ENCODE measurements around the gene PROX1. TPM values are rescaled to one million over a fixed set of nuclear protein-coding genes. Genes with fewer than 3 reads are reported as not detected.

The PROX1 gene
- total and polyA plus RNA-seq, 9 of the 15 experiments (the other 6 are each of a cell fraction or from before 2014, with no cell fraction given), result 0.14 to 0.22 TPM; not detected in 7

DNA sequence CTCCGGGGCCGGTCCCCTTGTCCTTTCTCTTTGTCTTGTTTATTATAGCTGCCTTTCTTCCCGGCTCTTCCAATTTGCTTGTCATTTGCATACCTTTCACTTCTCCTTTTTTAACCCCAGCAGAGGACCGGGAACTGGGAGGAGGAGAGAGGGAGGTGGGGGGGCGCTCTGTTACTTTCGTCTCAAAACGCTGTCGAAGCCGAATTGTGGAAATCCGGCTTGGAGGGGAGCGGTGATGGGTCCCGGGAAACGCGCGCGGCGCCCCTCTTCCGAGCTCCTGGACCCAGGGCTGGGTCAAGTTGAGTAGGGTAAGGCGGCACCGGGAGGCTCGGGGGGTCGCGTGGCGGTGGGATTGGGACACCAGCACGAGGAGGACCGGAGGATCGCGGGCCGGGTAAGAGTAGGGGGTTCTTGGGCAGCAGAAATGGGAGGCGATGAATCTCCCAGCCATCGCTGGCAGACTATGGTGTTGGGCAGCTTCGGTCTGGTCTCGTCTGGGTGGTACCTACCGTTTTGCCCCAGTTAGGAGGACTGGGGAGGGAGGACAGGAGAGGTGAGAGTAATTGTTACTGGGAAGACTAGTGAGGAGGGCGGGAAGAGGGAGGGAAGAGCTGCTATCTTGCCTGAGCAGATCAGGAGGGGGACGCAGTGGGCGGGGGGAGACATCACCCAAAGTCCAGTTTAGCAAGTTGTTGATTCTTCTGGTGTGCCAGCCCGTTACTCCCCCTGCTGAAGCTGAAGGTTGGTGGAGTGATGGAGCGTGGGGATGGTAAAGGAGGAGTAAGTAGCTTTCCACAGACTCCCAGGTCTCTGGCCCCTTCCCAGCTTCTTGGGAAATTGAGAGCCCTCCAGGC lies 1.5 kb downstream of the PROX1 start:
- Histone ChIP-seq H3K9ac (ENCODE audit: insufficient read depth in 1 of 2, low read depth in 2 of 2, low read length in 2 of 2) (peak overlapping the region in 1 of 2 experiments; percentile 19; a peak in 1 of 4 replicates), H3K9me1 (ENCODE audit: control insufficient read depth, insufficient read depth, low read length) (no peaks in the 10 kb centered on the region), H3K4me3 (no peak overlapping the region), H3K27ac (ENCODE audit: extremely low read depth, low read depth, low read length) (no peak overlapping the region), H3K9me3 (replicated peaks; ENCODE audit: control insufficient read depth, insufficient read depth, low read depth, low read length) (no peaks in the 10 kb centered on the region), H3K4me2 (ENCODE audit: insufficient read depth, low read length) (peak overlapping the region; percentile 3; the same call in 1 of the 2 replicates), H3K27me3 (ENCODE audit: control insufficient read depth in 2 of 2, insufficient read depth in 2 of 2, low read length in 2 of 2) (peaks cover 40 to 54% of the 10 kb centered on the region in 2 experiments), H4K20me1 (replicated peaks; ENCODE audit: control insufficient read depth, insufficient read depth, low read length) (peaks cover 5% of the 10 kb centered on the region), H3K79me2 (ENCODE audit: control insufficient read depth, insufficient read depth, low read length) (no peaks in the 10 kb centered on the region), H3K4me1 (replicated peaks in 1 of 2; ENCODE audit: control insufficient read depth in 2 of 2, insufficient read depth in 2 of 2, low read length in 2 of 2) (peaks cover 0 to 12% of the 10 kb centered on the region in 2 experiments; a peak in 2 of 5 replicates), H3K36me3 (ENCODE audit: control insufficient read depth, insufficient read depth, low read length) (no peaks in the 10 kb centered on the region), H2AFZ (ENCODE audit: low read depth, low read length) (no peak overlapping the region)
- no peak for TF ChIP-seq BRD4 (IDR thresholded peaks at IDR 0.05)
- TF ChIP-seq ETV1 (tag; conservative IDR thresholded peaks at IDR 0.05; ENCODE audit: low read depth), result no peak
- TF ChIP-seq ZNF561 (CRISPR knock-in tag; conservative IDR thresholded peaks at IDR 0.05), result no peak
- TF ChIP-seq ZNF57 (CRISPR knock-in tag; IDR thresholded peaks at IDR 0.05), result no peak
- no peak for TF ChIP-seq XRCC5 (IDR thresholded peaks at IDR 0.05; ENCODE audit: low read depth, low read length)
- no peak for TF ChIP-seq FOXA1 (IDR thresholded peaks at IDR 0.05; ENCODE audit: borderline replicate concordance)
- TF ChIP-seq SPI1 (IDR thresholded peaks at IDR 0.05; ENCODE audit: borderline replicate concordance, low read depth, low read length), result peak; percentile 82; the same call in 1 of the 2 replicates
- TF ChIP-seq, protein P1, sequence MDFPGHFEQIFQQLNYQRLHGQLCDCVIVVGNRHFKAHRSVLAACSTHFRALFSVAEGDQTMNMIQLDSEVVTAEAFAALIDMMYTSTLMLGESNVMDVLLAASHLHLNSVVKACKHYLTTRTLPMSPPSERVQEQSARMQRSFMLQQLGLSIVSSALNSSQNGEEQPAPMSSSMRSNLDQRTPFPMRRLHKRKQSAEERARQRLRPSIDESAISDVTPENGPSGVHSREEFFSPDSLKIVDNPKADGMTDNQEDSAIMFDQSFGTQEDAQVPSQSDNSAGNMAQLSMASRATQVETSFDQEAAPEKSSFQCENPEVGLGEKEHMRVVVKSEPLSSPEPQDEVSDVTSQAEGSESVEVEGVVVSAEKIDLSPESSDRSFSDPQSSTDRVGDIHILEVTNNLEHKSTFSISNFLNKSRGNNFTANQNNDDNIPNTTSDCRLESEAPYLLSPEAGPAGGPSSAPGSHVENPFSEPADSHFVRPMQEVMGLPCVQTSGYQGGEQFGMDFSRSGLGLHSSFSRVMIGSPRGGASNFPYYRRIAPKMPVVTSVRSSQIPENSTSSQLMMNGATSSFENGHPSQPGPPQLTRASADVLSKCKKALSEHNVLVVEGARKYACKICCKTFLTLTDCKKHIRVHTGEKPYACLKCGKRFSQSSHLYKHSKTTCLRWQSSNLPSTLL (IDR thresholded peaks at IDR 0.05), result no peak
- no peak for TF ChIP-seq CEBPZ (IDR thresholded peaks at IDR 0.05; ENCODE audit: borderline replicate concordance, low read depth, low read length)
- TF ChIP-seq, protein P2, sequence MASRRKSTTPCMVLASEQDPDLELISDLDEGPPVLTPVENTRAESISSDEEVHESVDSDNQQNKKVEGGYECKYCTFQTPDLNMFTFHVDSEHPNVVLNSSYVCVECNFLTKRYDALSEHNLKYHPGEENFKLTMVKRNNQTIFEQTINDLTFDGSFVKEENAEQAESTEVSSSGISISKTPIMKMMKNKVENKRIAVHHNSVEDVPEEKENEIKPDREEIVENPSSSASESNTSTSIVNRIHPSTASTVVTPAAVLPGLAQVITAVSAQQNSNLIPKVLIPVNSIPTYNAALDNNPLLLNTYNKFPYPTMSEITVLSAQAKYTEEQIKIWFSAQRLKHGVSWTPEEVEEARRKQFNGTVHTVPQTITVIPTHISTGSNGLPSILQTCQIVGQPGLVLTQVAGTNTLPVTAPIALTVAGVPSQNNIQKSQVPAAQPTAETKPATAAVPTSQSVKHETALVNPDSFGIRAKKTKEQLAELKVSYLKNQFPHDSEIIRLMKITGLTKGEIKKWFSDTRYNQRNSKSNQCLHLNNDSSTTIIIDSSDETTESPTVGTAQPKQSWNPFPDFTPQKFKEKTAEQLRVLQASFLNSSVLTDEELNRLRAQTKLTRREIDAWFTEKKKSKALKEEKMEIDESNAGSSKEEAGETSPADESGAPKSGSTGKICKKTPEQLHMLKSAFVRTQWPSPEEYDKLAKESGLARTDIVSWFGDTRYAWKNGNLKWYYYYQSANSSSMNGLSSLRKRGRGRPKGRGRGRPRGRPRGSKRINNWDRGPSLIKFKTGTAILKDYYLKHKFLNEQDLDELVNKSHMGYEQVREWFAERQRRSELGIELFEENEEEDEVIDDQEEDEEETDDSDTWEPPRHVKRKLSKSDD (conservative IDR thresholded peaks at IDR 0.05; ENCODE audit: low read length), result no peak
- 0 out of 2 replicates have a peak, but pooled peaks have one; percentile 15 for TF ChIP-seq VEZF1 (CRISPR knock-in tag; IDR thresholded peaks at IDR 0.05)
- in situ Hi-C loops (cut with MboI) (no loop called here), intact Hi-C loops (cut with micrococcal nuclease) (no loop called here)
- POLR2A ChIA-PET, result interaction anchor here (0.6 to 0.7 kb wide), 4 partner anchors 10 to 64 kb away, joined by 3 read pairs; no protein-coding TSS in a partner anchor
- 2% methylated on average over 35 of the region's 39 CpGs for WGBS (ENCODE audit: insufficient coverage, low coverage, missing lambda C conversion rate)
- no TSS peak for BruUV-seq (replicated peaks)
- CTCF ChIA-PET (ENCODE audit: low intra/inter-chr PET ratio), result no interaction called here
- FAIRE-seq (no peak), ATAC-seq (no peak), DNase-seq (ENCODE audit: extremely low read depth in 1 of 4, low spot score in 3 of 4) (no peak)

Data from K562 (cell line).